Measurements from ENCODE around the gene ZNF624. TPM values are rescaled to one million over a fixed set of nuclear protein-coding genes. Genes with fewer than 3 reads are reported as not detected.
"Not testable (repeated sequence)": the region's sequence is repeated elsewhere in the genome, so short reads cannot be mapped to it uniquely, and the experiment has no call there.

ZNF624 gene
- total RNA-seq, 1 experiment from 2014 or later, result 1.3 TPM

DNA sequence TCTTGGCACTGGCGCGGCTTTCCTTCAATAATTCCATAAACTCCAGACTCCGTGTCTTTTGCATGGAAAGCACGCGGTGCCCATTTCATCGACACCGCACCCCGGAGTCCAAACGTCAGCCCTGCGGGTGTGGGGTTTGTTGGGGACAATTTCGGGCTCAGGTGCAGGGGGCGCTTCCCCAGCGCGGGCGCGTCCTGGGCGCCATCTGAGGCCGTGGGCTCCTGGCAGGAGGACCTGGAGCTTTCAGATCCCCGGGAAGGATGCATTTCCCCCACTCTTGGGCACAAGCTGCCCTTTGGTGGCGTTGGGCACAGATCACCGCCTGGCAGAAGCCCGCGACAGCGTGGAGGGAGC lies 12.9 kb upstream of the ZNF624 start:
- peaks cover 20% of the 10 kb centered on the region for H3K27me3 Mint-ChIP-seq (ENCODE audit: low read depth)

More for the DNA sequence above, 12.9 kb upstream of the ZNF624 start:
- H3K9ac ChIP-seq (ENCODE audit: extremely low read depth, insufficient read length, low read length); DNase-seq; H3K79me2 ChIP-seq (ENCODE audit: insufficient read depth, low read length); H3K36me3 Mint-ChIP-seq (ENCODE audit: insufficient read depth in 1 of 3, low read depth in 3 of 3); H3K27ac ChIP-seq (ENCODE audit: insufficient read length, low read depth, low read length); H3K4me1 Mint-ChIP-seq; H3K79me1 ChIP-seq (ENCODE audit: insufficient read depth, low read depth, low read length, poor library complexity, severe bottlenecking); H3K14ac ChIP-seq (ENCODE audit: insufficient read depth, low read length); H2BK5ac ChIP-seq (ENCODE audit: insufficient read length, low read length); H2BK120ac ChIP-seq (ENCODE audit: low read depth, low read length, poor library complexity, severe bottlenecking); H3K9me3 ChIP-seq (ENCODE audit: control insufficient read depth, low read depth, low read length); H4K8ac ChIP-seq (replicated peaks; ENCODE audit: insufficient read length, low read depth, low read length); H3K4ac ChIP-seq (ENCODE audit: low read depth, low read length); H4K5ac ChIP-seq (ENCODE audit: insufficient read length, low read depth, low read length); H4K20me1 ChIP-seq (ENCODE audit: control insufficient read depth, insufficient read depth, insufficient read length); H4K91ac ChIP-seq (ENCODE audit: insufficient read length, low read depth, low read length); H3K27ac Mint-ChIP-seq; H2BK15ac ChIP-seq (ENCODE audit: low read depth, low read length); H3T11ph ChIP-seq (ENCODE audit: low read length); H3K4me1 ChIP-seq (ENCODE audit: insufficient read depth, low read length); H2AFZ ChIP-seq (ENCODE audit: low read length); H3K23me2 ChIP-seq (ENCODE audit: insufficient read length, low read depth, low read length, poor library complexity, severe bottlenecking); H3K23ac ChIP-seq (ENCODE audit: insufficient read length, low read depth, low read length); H2BK12ac ChIP-seq (ENCODE audit: insufficient read length, low read depth, low read length); H3K56ac ChIP-seq (ENCODE audit: insufficient read length, low read depth, low read length); H3K18ac ChIP-seq (ENCODE audit: insufficient read length, low read depth, low read length); H3K27me3 ChIP-seq (ENCODE audit: insufficient read depth, low read length); H3K9me3 Mint-ChIP-seq; H2BK20ac ChIP-seq (ENCODE audit: low read depth, low read length, poor library complexity, severe bottlenecking); H2AK5ac ChIP-seq (ENCODE audit: insufficient read length, low read length): not testable (repeated sequence)
- peak overlapping the region; percentile 41 to 57; a peak in 4 of 5 replicates for H3K4me3 Mint-ChIP-seq
- peak overlapping the region; percentile 17 for H3K4me2 ChIP-seq (ENCODE audit: insufficient read depth, insufficient read length, low read length)
- WGBS (ENCODE audit: extremely low coverage, insufficient read length, low lambda C conversion rate), result no CpG with 5 or more reads among the region's 24 CpGs
